Activated B cell treated with CpG ODN at 0.5 μM for 24 hours (primary cell): ENCODE data around the gene C10orf62. TPM values are rescaled to one million over a fixed set of nuclear protein-coding genes. Genes with fewer than 3 reads are reported as not detected.

ENCODE experiments used
- ATAC-seq: fragments of 200-7000 bp; cut with Tn5 transposase; one replicate; pipeline ENCODE4 v1.10.0; 2021; ENCODE audit warnings: low read depth, mild to moderate bottlenecking, moderate library complexity
- CTCF ChIA-PET: fragments of 350-600 bp; sonication (Branson Sonifier 250); formaldehyde crosslinking; loops from one replicate; lab custom pipeline; 2021; ENCODE audit warnings: antibody characterized with exemption; lab: Charles Lee
- POLR2A ChIA-PET: fragments of 350-600 bp; sonication (Branson Sonifier 250); formaldehyde crosslinking; loops from one replicate; lab custom pipeline; 2021; ENCODE audit warnings: antibody characterized with exemption; lab: Charles Lee
- DNase-seq: peaks from one replicate; pipeline ENCODE4 v3.0.0; 2022
- H3K27ac Mint-ChIP-seq: one replicate; pipeline ENCODE4 v1.8.0; 2020; ENCODE audit warnings: mixed read lengths
- H3K27me3 Mint-ChIP-seq: one replicate; pipeline ENCODE4 v1.8.0; 2021; ENCODE audit warnings: mixed read lengths
- H3K36me3 Mint-ChIP-seq: one replicate; pipeline ENCODE4 v1.8.0; 2021; ENCODE audit warnings: low read depth, mixed read lengths
- H3K4me1 Mint-ChIP-seq: one replicate; pipeline ENCODE4 v1.8.0; 2021; ENCODE audit warnings: mixed read lengths
- H3K4me3 Mint-ChIP-seq: one replicate; pipeline ENCODE4 v1.8.0; 2020; ENCODE audit warnings: mild to moderate bottlenecking, mixed read lengths
- H3K9me3 Mint-ChIP-seq: one replicate; pipeline ENCODE4 v1.8.0; 2020; ENCODE audit warnings: mixed read lengths
- CTCF ChIP-seq: fragments of 200-600 bp; IDR thresholded peaks from one replicate; pipeline ENCODE4 v1.8.0; 2022; ENCODE audit warnings: antibody characterized with exemption, mild to moderate bottlenecking
- intact Hi-C: fragments of 100-400 bp; cut with micrococcal nuclease; formaldehyde crosslinking; loops from one replicate; pipeline ENCODE4 v1.15.1; 2024
- total RNA-seq: library from RNA; stranded (reverse); gene quantifications from 2 replicates; pipeline ENCODE4 v1.2.3, GENCODE V29; 2022

C10orf62 gene
- total RNA-seq, 1 donor from 2014 or later: not detected

- Mint-ChIP-seq H3K36me3 (no peaks in the 10 kb centered on the region), H3K27me3 (no peaks in the 10 kb centered on the region), H3K9me3 (no peaks in the 10 kb centered on the region), H3K27ac (no peak within 1 kb of the TSS), H3K4me3 (no peak within 1 kb of the TSS), H3K4me1 (no peaks in the 10 kb centered on the region)
- ATAC-seq (no peak), DNase-seq (no peak)
- TF ChIP-seq CTCF: no peak
- CTCF ChIA-PET: interaction anchor here (2.1 kb wide), 1 partner anchor 12 kb away, joined by 9 read pairs; no protein-coding TSS in a partner anchor
- intact Hi-C loops: no loop called here
- POLR2A ChIA-PET: no interaction called here
These were observed 5.3 kb upstream of the C10orf62 start, which contains the start of gene HOGA1 for GRCh38 chr10:97584060-97584797. Gene HOGA1 (plus strand): TSS chr10:97584389. CDS start chr10:97584704, 315 bp downstream.

- ChIA-PET CTCF (interaction anchor here (2.1 kb wide), 1 partner anchor 13 kb away, joined by 9 read pairs; no protein-coding TSS in a partner anchor), POLR2A (no interaction called here)
- Mint-ChIP-seq H3K9me3 (no peaks in the 10 kb centered on the region), H3K4me3 (no peak overlapping the region), H3K4me1 (no peaks in the 10 kb centered on the region), H3K27me3 (no peaks in the 10 kb centered on the region), H3K36me3 (no peaks in the 10 kb centered on the region), H3K27ac (no peak overlapping the region)
- DNase-seq (no peak), ATAC-seq (no peak)
- no peak for TF ChIP-seq CTCF
- intact Hi-C loops: no loop called here
These were observed 4.6 kb upstream of the C10orf62 start for GRCh38 chr10:97584798-97585438.

GRCh38 chr10:97585439-97585811 lies 4.1 kb upstream of the C10orf62 start:
- ATAC-seq (no peak), DNase-seq (no peak)
- no peak overlapping the region for H3K4me3 Mint-ChIP-seq
- H3K9me3 Mint-ChIP-seq: no peaks in the 10 kb centered on the region
- no peaks in the 10 kb centered on the region for H3K27me3 Mint-ChIP-seq
- H3K4me1 Mint-ChIP-seq: no peaks in the 10 kb centered on the region
- TF ChIP-seq CTCF: no peak
- H3K27ac Mint-ChIP-seq: no peak overlapping the region
- ChIA-PET CTCF (interaction anchor here (2.1 kb wide), 1 partner anchor 14 kb away, joined by 9 read pairs; no protein-coding TSS in a partner anchor), POLR2A (no interaction called here)
- intact Hi-C loops: no loop called here
- no peaks in the 10 kb centered on the region for H3K36me3 Mint-ChIP-seq

- intact Hi-C loops: no loop called here
- ATAC-seq (no peak), DNase-seq (no peak)
- Mint-ChIP-seq H3K27ac (no peak overlapping the region), H3K4me3 (no peak overlapping the region), H3K27me3 (no peaks in the 10 kb centered on the region), H3K36me3 (no peaks in the 10 kb centered on the region), H3K9me3 (no peaks in the 10 kb centered on the region), H3K4me1 (no peaks in the 10 kb centered on the region)
- TF ChIP-seq CTCF: no peak
- ChIA-PET CTCF (no interaction called here), POLR2A (interaction anchor here (0.6 kb wide), 1 partner anchor 163 kb away, joined by 3 read pairs; no protein-coding TSS in a partner anchor)
These were observed 2.3 kb upstream of the C10orf62 start for GRCh38 chr10:97587183-97587582.
